NCI-H1694 treated with DMSO at 0.1 percent for 48 hours (cell line): ENCODE results near the gene MAB21L2.

Source experiments
- DNase-seq: peaks from one replicate; lab custom pipeline; 2025; lab: John Stamatoyannopoulos, UW

MAB21L2 gene

DNA sequence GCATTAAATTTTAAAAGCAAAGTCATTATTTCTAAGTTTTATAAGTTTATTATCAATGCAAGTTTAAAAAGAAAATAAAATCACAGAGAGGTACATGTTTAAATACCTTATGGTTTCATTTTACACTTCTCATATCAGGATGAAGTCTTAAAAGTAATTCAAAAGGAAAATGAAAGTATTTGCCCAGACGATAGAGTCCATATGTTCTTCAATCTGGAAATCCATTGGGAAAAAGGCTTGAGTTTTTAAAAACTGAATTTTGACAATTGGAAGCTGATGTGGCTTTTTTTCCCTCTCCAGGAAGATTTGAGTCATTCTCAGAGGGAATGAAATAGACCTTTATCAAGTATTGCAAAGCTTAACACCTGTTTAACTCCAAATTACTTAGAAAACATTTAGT lies 37.1 kb downstream of the MAB21L2 start:
- no peak for DNase-seq

- no peak for DNase-seq
Measured at GRCh38 chr4:150624055-150624454, 42.1 kb downstream of the MAB21L2 start.

DNA sequence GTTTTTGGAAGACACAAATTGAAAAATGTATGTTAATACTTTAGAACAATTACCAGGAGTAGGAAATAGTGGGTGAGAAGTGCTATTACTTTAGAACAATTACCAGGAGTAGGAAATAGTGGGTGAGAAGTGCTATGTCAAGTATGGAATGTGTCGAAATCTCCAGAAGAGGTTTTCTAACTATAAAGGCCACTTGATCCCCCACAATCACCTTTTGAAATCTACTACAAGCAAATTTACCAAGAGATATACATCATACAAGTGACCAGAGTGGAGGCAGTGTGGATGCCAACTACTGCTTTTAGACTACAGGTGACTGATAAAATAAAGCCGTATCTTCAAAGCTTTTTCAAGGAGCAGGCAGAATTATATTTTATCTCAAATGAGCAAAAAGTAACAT lies 43.1 kb downstream of the MAB21L2 start:
- DNase-seq, result no peak

DNA sequence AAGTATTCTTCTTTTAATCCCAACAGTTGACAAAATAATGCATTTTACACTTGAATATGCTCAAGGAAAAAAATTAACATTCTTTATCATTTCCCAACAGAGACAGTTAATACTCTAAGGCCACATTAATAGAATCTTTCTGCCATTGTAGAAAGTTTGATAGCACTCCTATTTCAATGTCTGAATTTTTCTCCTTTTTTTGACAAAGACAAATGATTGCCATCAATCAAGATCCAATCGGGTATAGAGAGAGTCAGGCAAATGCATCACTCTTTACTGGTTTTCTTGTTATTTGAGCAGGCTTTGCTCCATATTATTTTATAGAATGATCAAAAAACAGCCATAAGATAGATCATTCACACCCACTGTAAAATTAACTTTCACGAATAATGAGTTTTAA lies 46.1 kb downstream of the MAB21L2 start:
- DNase-seq, result no peak

GRCh38 chr4:150632639-150633038 lies 50.7 kb downstream of the MAB21L2 start:
- no peak for DNase-seq
